Activated naive CD8-positive, alpha-beta T cell treated with anti-CD3 and anti-CD28 coated beads, Interleukin-2, amount 50 U/mL, for 24 hours (primary cell): ENCODE results near the gene DCTN4.

Experiments
- ATAC-seq: fragments of 150-1000 bp; cut with Tn5 transposase; one replicate; pipeline ENCODE4 v1.10.0; 2021
- DNase-seq: peaks from one replicate; pipeline ENCODE4 v3.0.0; 2021
- H3K27ac Mint-ChIP-seq: one replicate; pipeline ENCODE4 v1.8.0; 2021; ENCODE audit warnings: mild to moderate bottlenecking, mixed read lengths
- H3K27me3 Mint-ChIP-seq: one replicate; pipeline ENCODE4 v1.8.0; 2021; ENCODE audit warnings: mixed read lengths
- H3K36me3 Mint-ChIP-seq: one replicate; pipeline ENCODE4 v1.8.0; 2021; ENCODE audit warnings: low read depth, mixed read lengths
- H3K4me1 Mint-ChIP-seq: one replicate; pipeline ENCODE4 v1.8.0; 2021; ENCODE audit warnings: mixed read lengths
- H3K4me3 Mint-ChIP-seq: one replicate; pipeline ENCODE4 v1.8.0; 2021; ENCODE audit warnings: mild to moderate bottlenecking, moderate library complexity, mixed read lengths
- H3K9me3 Mint-ChIP-seq: one replicate; pipeline ENCODE4 v1.8.0; 2021; ENCODE audit warnings: mixed read lengths

Gene DCTN4

GRCh38 chr5:150675069-150675468 is 83.7 kb downstream of the DCTN4 start:
- no peaks in the 10 kb centered on the region for H3K9me3 Mint-ChIP-seq
- H3K4me3 Mint-ChIP-seq: no peak overlapping the region
- ATAC-seq: no peak
- H3K27ac Mint-ChIP-seq: no peak overlapping the region
- peaks cover 15% of the 10 kb centered on the region for H3K27me3 Mint-ChIP-seq
- H3K4me1 Mint-ChIP-seq: peaks cover 6% of the 10 kb centered on the region
- peaks cover 2% of the 10 kb centered on the region for H3K36me3 Mint-ChIP-seq
- DNase-seq: no peak

- Mint-ChIP-seq H3K27me3 (peaks cover 18% of the 10 kb centered on the region), H3K4me3 (no peak overlapping the region), H3K4me1 (peaks cover 6% of the 10 kb centered on the region), H3K27ac (no peak overlapping the region), H3K9me3 (no peaks in the 10 kb centered on the region), H3K36me3 (no peaks in the 10 kb centered on the region)
- ATAC-seq: no peak
- DNase-seq: no peak
These were observed 84.4 kb downstream of the DCTN4 start for GRCh38 chr5:150674341-150674821.

- Mint-ChIP-seq H3K9me3 (no peaks in the 10 kb centered on the region), H3K27me3 (peaks cover 20% of the 10 kb centered on the region), H3K27ac (no peak overlapping the region), H3K4me3 (no peak overlapping the region), H3K4me1 (peaks cover 6% of the 10 kb centered on the region), H3K36me3 (no peaks in the 10 kb centered on the region)
- no peak for DNase-seq
- no peak for ATAC-seq
These were observed 85.9 kb downstream of the DCTN4 start for GRCh38 chr5:150672884-150673275.

GRCh38 chr5:150672237-150672883 is 86.5 kb downstream of the DCTN4 start:
- Mint-ChIP-seq H3K4me3 (peak overlapping the region; percentile 67), H3K27ac (no peak overlapping the region), H3K36me3 (no peaks in the 10 kb centered on the region), H3K4me1 (peaks cover 6% of the 10 kb centered on the region), H3K9me3 (no peaks in the 10 kb centered on the region), H3K27me3 (peaks cover 20% of the 10 kb centered on the region)
- peak; percentile 60 for ATAC-seq
- DNase-seq: peak; percentile 24

GRCh38 chr5:150671509-150672236 is 87.1 kb downstream of the DCTN4 start:
- Mint-ChIP-seq H3K27ac (no peak overlapping the region), H3K27me3 (peaks cover 20% of the 10 kb centered on the region), H3K4me3 (peak overlapping the region; percentile 67), H3K36me3 (no peaks in the 10 kb centered on the region), H3K9me3 (no peaks in the 10 kb centered on the region), H3K4me1 (peaks cover 6% of the 10 kb centered on the region)
- ATAC-seq: peak; percentile 55
- peak; percentile 18 for DNase-seq

GRCh38 chr5:150670948-150671310 is 87.9 kb downstream of the DCTN4 start:
- ATAC-seq (no peak), DNase-seq (no peak)
- Mint-ChIP-seq H3K27ac (no peak overlapping the region), H3K27me3 (peaks cover 20% of the 10 kb centered on the region), H3K9me3 (no peaks in the 10 kb centered on the region), H3K36me3 (no peaks in the 10 kb centered on the region), H3K4me1 (peaks cover 6% of the 10 kb centered on the region), H3K4me3 (peak overlapping the region; percentile 4)

- H3K4me1 Mint-ChIP-seq: peaks cover 6% of the 10 kb centered on the region
- peaks cover 20% of the 10 kb centered on the region for H3K27me3 Mint-ChIP-seq
- DNase-seq: no peak
- H3K9me3 Mint-ChIP-seq: no peaks in the 10 kb centered on the region
- H3K4me3 Mint-ChIP-seq: peak overlapping the region; percentile 4
- no peak for ATAC-seq
- no peak overlapping the region for H3K27ac Mint-ChIP-seq
- no peaks in the 10 kb centered on the region for H3K36me3 Mint-ChIP-seq
These were observed 88.4 kb downstream of the DCTN4 start for GRCh38 chr5:150670275-150670947.

- Mint-ChIP-seq H3K4me3 (no peak overlapping the region), H3K9me3 (no peaks in the 10 kb centered on the region), H3K27me3 (peaks cover 12% of the 10 kb centered on the region), H3K36me3 (no peaks in the 10 kb centered on the region), H3K4me1 (no peaks in the 10 kb centered on the region), H3K27ac (no peak overlapping the region)
- no peak for ATAC-seq
- no peak for DNase-seq
These were observed 93.8 kb downstream of the DCTN4 start for GRCh38 chr5:150665044-150665443.

GRCh38 chr5:150663936-150664335 is 94.9 kb downstream of the DCTN4 start:
- H3K4me1 Mint-ChIP-seq: no peaks in the 10 kb centered on the region
- H3K27ac Mint-ChIP-seq: no peak overlapping the region
- ATAC-seq (no peak), DNase-seq (no peak)
- no peak overlapping the region for H3K4me3 Mint-ChIP-seq
- peaks cover 7% of the 10 kb centered on the region for H3K27me3 Mint-ChIP-seq
- H3K36me3 Mint-ChIP-seq: no peaks in the 10 kb centered on the region
- H3K9me3 Mint-ChIP-seq: no peaks in the 10 kb centered on the region

- Mint-ChIP-seq H3K9me3 (no peaks in the 10 kb centered on the region), H3K27ac (no peak overlapping the region), H3K4me3 (no peak overlapping the region), H3K36me3 (no peaks in the 10 kb centered on the region), H3K27me3 (peaks cover 7% of the 10 kb centered on the region), H3K4me1 (no peaks in the 10 kb centered on the region)
- no peak for ATAC-seq
- DNase-seq: no peak
These were observed 95.9 kb downstream of the DCTN4 start for GRCh38 chr5:150662731-150663516.

GRCh38 chr5:150661821-150662596 is 96.8 kb downstream of the DCTN4 start:
- Mint-ChIP-seq H3K27ac (no peak overlapping the region), H3K4me3 (no peak overlapping the region), H3K27me3 (peaks cover 7% of the 10 kb centered on the region), H3K36me3 (no peaks in the 10 kb centered on the region), H3K4me1 (peaks cover 5% of the 10 kb centered on the region), H3K9me3 (no peaks in the 10 kb centered on the region)
- ATAC-seq (no peak), DNase-seq (no peak)

- Mint-ChIP-seq H3K27me3 (peaks cover 7% of the 10 kb centered on the region), H3K4me1 (peaks cover 5% of the 10 kb centered on the region), H3K9me3 (no peaks in the 10 kb centered on the region), H3K36me3 (no peaks in the 10 kb centered on the region), H3K27ac (no peak within 1 kb of the TSS), H3K4me3 (no peak within 1 kb of the TSS)
- DNase-seq (no peak), ATAC-seq (no peak)
These were observed 97.7 kb downstream of the DCTN4 start, which contains the start of gene MYOZ3 for GRCh38 chr5:150661086-150661485. TSS of gene MYOZ3 (plus strand) at chr5:150661251. CDS start at chr5:150662942, 1,691 bp downstream.

GRCh38 chr5:150660108-150660831 is 98.5 kb downstream of the DCTN4 start:
- DNase-seq: no peak
- Mint-ChIP-seq H3K4me1 (peaks cover 7% of the 10 kb centered on the region), H3K27me3 (peaks cover 10% of the 10 kb centered on the region), H3K9me3 (no peaks in the 10 kb centered on the region), H3K4me3 (no peak overlapping the region), H3K36me3 (no peaks in the 10 kb centered on the region), H3K27ac (no peak overlapping the region)
- ATAC-seq: no peak
